HCT116 (cell line): ENCODE data around the gene OPN4.

Experiments
- EZH2 ChIP-seq: fragments of 200-600 bp; sonication (generic); IDR thresholded peaks from 2 replicates; pipeline ENCODE4 v1.6.1; 2017; ENCODE audit warnings: antibody characterized with exemption, mixed run types
- JUND ChIP-seq: IDR thresholded peaks from 2 replicates; pipeline ENCODE4 v1.6.1; 2012
- POLR2A ChIP-seq: IDR thresholded peaks from 2 replicates; pipeline ENCODE4 v1.7.0; 2011; ENCODE audit warnings: borderline replicate concordance; ENCODE audit not compliant: insufficient read depth, insufficient read length; ENCODE audit errors: extremely low read depth
- YY1 ChIP-seq: IDR thresholded peaks from 2 replicates; pipeline ENCODE4 v1.6.1; 2011; ENCODE audit warnings: low read length, low read depth, moderate library complexity, mild to moderate bottlenecking; ENCODE audit not compliant: insufficient replicate concordance; ENCODE audit errors: extremely low read depth
- TF ChIP-seq, protein P1 (sequence below), 3 experiments: fragments of 200-600 bp in 1 of 3; sonication (generic) in 1 of 3; IDR thresholded peaks in 2 of 3; conservative IDR thresholded peaks in 1 of 3; 2 replicates each; pipeline ENCODE4 v1.5.1; 2012 to 2017; ENCODE audit warnings: low read depth in 2 of 3, low read length in 2 of 3, antibody characterized with exemption in 1 of 3, borderline replicate concordance in 1 of 3, control low read depth in 1 of 3, mild to moderate bottlenecking in 1 of 3, mixed read lengths in 1 of 3, mixed run types in 1 of 3, moderate library complexity in 1 of 3; ENCODE audit not compliant: insufficient read depth in 1 of 3

- TF ChIP-seq YY1 (no peak), JUND (no peak), POLR2A (no peak), EZH2 (no peak)
- TF ChIP-seq, protein P1, sequence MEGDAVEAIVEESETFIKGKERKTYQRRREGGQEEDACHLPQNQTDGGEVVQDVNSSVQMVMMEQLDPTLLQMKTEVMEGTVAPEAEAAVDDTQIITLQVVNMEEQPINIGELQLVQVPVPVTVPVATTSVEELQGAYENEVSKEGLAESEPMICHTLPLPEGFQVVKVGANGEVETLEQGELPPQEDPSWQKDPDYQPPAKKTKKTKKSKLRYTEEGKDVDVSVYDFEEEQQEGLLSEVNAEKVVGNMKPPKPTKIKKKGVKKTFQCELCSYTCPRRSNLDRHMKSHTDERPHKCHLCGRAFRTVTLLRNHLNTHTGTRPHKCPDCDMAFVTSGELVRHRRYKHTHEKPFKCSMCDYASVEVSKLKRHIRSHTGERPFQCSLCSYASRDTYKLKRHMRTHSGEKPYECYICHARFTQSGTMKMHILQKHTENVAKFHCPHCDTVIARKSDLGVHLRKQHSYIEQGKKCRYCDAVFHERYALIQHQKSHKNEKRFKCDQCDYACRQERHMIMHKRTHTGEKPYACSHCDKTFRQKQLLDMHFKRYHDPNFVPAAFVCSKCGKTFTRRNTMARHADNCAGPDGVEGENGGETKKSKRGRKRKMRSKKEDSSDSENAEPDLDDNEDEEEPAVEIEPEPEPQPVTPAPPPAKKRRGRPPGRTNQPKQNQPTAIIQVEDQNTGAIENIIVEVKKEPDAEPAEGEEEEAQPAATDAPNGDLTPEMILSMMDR (IDR thresholded peaks at IDR 0.05 in 2 of 3, conservative IDR thresholded peaks at IDR 0.05 in 1 of 3; ENCODE audit: borderline replicate concordance in 1 of 3, insufficient read depth in 1 of 3, low read depth in 2 of 3, low read length in 2 of 3): no peak
Observed at GRCh38 chr10:86665868-86666267, 11.5 kb downstream of the OPN4 start.
